OCI-LY1 (cell line): ENCODE measurements around the gene OPTC.

ENCODE experiments used
- H2AFZ ChIP-seq: fragments of 200-600 bp; sonication (generic), shearing (Covaris generic); 2 replicates; pipeline ENCODE4 v1.6.0; 2014; ENCODE audit warnings: antibody characterized with exemption, mild to moderate bottlenecking, low read length
- H3F3A ChIP-seq: fragments of 200-600 bp; sonication (generic), shearing (Covaris generic); 2 replicates; pipeline ENCODE4 v1.6.0; 2014; ENCODE audit warnings: mild to moderate bottlenecking, antibody characterized with exemption, low read length, moderate library complexity; ENCODE audit not compliant: insufficient read depth
- H3K27ac ChIP-seq: fragments of 200-600 bp; sonication (generic); 2 replicates; pipeline ENCODE4 v1.5.1; 2014; ENCODE audit warnings: low read length, mixed run types, mild to moderate bottlenecking, low read depth; ENCODE audit not compliant: poor library complexity, severe bottlenecking
- H3K27me3 ChIP-seq: fragments of 200-600 bp; sonication (generic); 2 replicates; pipeline ENCODE4 v1.6.0; 2014; ENCODE audit warnings: antibody characterized with exemption, mild to moderate bottlenecking, low read length, moderate library complexity; ENCODE audit not compliant: insufficient read depth
- H3K36me3 ChIP-seq: fragments of 200-600 bp; sonication (generic); 2 replicates; pipeline ENCODE4 v1.6.1; 2014; ENCODE audit warnings: mild to moderate bottlenecking, antibody characterized with exemption, low read length, moderate library complexity, mixed read lengths; ENCODE audit not compliant: insufficient read depth
- H3K4me1 ChIP-seq: fragments of 200-600 bp; sonication (generic); 2 replicates; pipeline ENCODE4 v1.5.1; 2014; ENCODE audit warnings: mild to moderate bottlenecking, low read length, moderate library complexity; ENCODE audit not compliant: insufficient read depth, severe bottlenecking
- H3K4me2 ChIP-seq: fragments of 200-600 bp; sonication (generic), shearing (Covaris generic); 2 replicates; pipeline ENCODE4 v1.6.1; 2014; ENCODE audit warnings: low read length
- H3K4me3 ChIP-seq: fragments of 200-600 bp; sonication (generic); 2 replicates; pipeline ENCODE4 v1.5.1; 2014; ENCODE audit warnings: low read length, low read depth, mild to moderate bottlenecking, mixed read lengths; ENCODE audit not compliant: poor library complexity, severe bottlenecking
- H3K79me2 ChIP-seq: fragments of 200-600 bp; shearing (Covaris generic); 2 replicates; pipeline ENCODE4 v1.6.1; 2016; ENCODE audit warnings: mixed run types, low read length, mixed read lengths; ENCODE audit not compliant: insufficient read depth
- H3K9ac ChIP-seq: fragments of 200-600 bp; sonication (generic), shearing (Covaris generic); 2 replicates; pipeline ENCODE4 v1.6.1; 2014; ENCODE audit warnings: mild to moderate bottlenecking, low read length, mixed read lengths
- H3K9me2 ChIP-seq: fragments of 200-600 bp; sonication (generic), shearing (Covaris generic); 2 replicates; pipeline ENCODE4 v1.6.1; 2014; ENCODE audit warnings: low read depth, mild to moderate bottlenecking, low read length, mixed read lengths
- H3K9me3 ChIP-seq: fragments of 200-600 bp; shearing (Covaris generic); 2 replicates; pipeline ENCODE4 v1.6.1; 2014; ENCODE audit warnings: low read length, mixed read lengths
- H4K20me1 ChIP-seq: fragments of 200-600 bp; sonication (generic), shearing (Covaris generic); 2 replicates; pipeline ENCODE4 v1.6.0; 2016; ENCODE audit warnings: mild to moderate bottlenecking, low read length; ENCODE audit not compliant: insufficient read depth
- CTCF ChIP-seq: fragments of 200-600 bp; sonication (generic), shearing (Covaris generic); IDR thresholded peaks from 2 replicates; pipeline ENCODE4 v1.5.1; 2017; ENCODE audit warnings: mild to moderate bottlenecking, antibody characterized with exemption, low read length, moderate library complexity, mixed read lengths
- EZH2 ChIP-seq: fragments of 200-600 bp; sonication (generic), shearing (Covaris generic); IDR thresholded peaks from 2 replicates; pipeline ENCODE4 v1.8.0; 2017; ENCODE audit warnings: borderline replicate concordance, mixed run types, mild to moderate bottlenecking, antibody characterized with exemption, low read length, moderate library complexity, mixed read lengths

The OPTC gene

GRCh38 chr1:203534526-203534925 is 40.6 kb downstream of the OPTC start:
- Histone ChIP-seq H3K79me2 (no peaks in the 10 kb centered on the region), H3K9me2 (no peaks in the 10 kb centered on the region), H3K4me3 (no peak overlapping the region), H3K9ac (no peak overlapping the region), H3K27ac (no peak overlapping the region), H3K36me3 (no peaks in the 10 kb centered on the region), H3K4me2 (no peak overlapping the region), H3K9me3 (no peaks in the 10 kb centered on the region), H3K27me3 (0 out of 2 replicates have a peak, but pooled peaks cover 14% of the 10 kb centered on the region), H4K20me1 (no peaks in the 10 kb centered on the region), H2AFZ (no peak overlapping the region), H3K4me1 (no peaks in the 10 kb centered on the region), H3F3A (no peaks in the 10 kb centered on the region)
- TF ChIP-seq CTCF (no peak), EZH2 (no peak)

GRCh38 chr1:203536575-203536974 is 42.6 kb downstream of the OPTC start:
- no peak overlapping the region for H3K27ac ChIP-seq
- no peaks in the 10 kb centered on the region for H3K79me2 ChIP-seq

DNA sequence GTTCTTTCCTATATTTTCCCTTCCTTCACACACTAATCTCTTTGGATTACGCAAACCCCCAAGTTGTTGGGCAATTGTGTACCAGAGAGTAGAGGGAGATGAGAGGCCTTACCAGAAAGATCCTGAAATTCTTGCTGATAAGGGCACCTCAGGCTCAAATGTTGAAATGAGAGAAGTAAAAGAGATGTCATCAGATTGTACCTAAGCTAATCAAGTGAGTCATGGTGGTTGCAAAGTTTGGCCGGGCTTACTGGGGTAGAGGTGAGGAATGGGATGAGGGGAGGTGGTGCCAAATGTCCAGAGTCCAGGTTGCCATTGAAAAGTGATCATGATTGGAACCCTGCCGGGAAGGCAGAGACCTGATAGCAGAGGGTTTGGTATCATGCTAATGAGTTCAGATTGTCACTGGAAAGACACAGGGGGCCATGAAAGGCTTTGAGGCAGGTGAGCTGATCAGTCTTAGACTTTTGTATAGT is 43.1 kb downstream of the OPTC start:
- Histone ChIP-seq H4K20me1 (no peaks in the 10 kb centered on the region), H3K9ac (no peak overlapping the region), H3K4me1 (no peaks in the 10 kb centered on the region), H3K27me3 (0 out of 2 replicates have a peak, but pooled peaks cover 14% of the 10 kb centered on the region), H3K9me3 (no peaks in the 10 kb centered on the region), H3K9me2 (no peaks in the 10 kb centered on the region), H3K79me2 (no peaks in the 10 kb centered on the region), H3K27ac (no peak overlapping the region), H3K4me3 (no peak overlapping the region), H3K36me3 (no peaks in the 10 kb centered on the region), H3K4me2 (no peak overlapping the region), H2AFZ (no peak overlapping the region), H3F3A (no peaks in the 10 kb centered on the region)
- no peak for TF ChIP-seq CTCF
- TF ChIP-seq EZH2 = no peak

More at GRCh38 chr1:203536575-203536974, 42.6 kb downstream of the OPTC start:
- Histone ChIP-seq H3K9me3 (no peaks in the 10 kb centered on the region), H2AFZ (no peak overlapping the region), H3K36me3 (no peaks in the 10 kb centered on the region), H3K4me1 (no peaks in the 10 kb centered on the region), H3K9me2 (no peaks in the 10 kb centered on the region), H3F3A (no peaks in the 10 kb centered on the region), H3K4me3 (no peak overlapping the region), H3K27me3 (0 out of 2 replicates have a peak, but pooled peaks cover 14% of the 10 kb centered on the region), H3K9ac (no peak overlapping the region), H3K4me2 (no peak overlapping the region), H4K20me1 (no peaks in the 10 kb centered on the region)
- TF ChIP-seq EZH2 (no peak), CTCF (no peak)
